A172 (cell line): Measurements from ENCODE around the gene C17orf100. TPM values are rescaled to one million over a fixed set of nuclear protein-coding genes. Genes with fewer than 3 reads are reported as not detected.
"Not testable (repeated sequence)": the region's sequence is repeated elsewhere in the genome, so short reads cannot be mapped to it uniquely, and the experiment has no call there.

Source experiments
- DNase-seq: peaks from one replicate; pipeline ENCODE4 v3.0.0-alpha.2; 2015; ENCODE audit warnings: low spot score
- total RNA-seq: library from RNA; depleted of rRNA; stranded (reverse); fragments of >200 nt; shearing (Covaris generic); gene quantifications from 2 replicates; pipeline ENCODE4 v1.2.3, GENCODE V29; 2014

The C17orf100 gene
- total RNA-seq, 1 experiment from 2014 or later: 0.24 TPM

DNA sequence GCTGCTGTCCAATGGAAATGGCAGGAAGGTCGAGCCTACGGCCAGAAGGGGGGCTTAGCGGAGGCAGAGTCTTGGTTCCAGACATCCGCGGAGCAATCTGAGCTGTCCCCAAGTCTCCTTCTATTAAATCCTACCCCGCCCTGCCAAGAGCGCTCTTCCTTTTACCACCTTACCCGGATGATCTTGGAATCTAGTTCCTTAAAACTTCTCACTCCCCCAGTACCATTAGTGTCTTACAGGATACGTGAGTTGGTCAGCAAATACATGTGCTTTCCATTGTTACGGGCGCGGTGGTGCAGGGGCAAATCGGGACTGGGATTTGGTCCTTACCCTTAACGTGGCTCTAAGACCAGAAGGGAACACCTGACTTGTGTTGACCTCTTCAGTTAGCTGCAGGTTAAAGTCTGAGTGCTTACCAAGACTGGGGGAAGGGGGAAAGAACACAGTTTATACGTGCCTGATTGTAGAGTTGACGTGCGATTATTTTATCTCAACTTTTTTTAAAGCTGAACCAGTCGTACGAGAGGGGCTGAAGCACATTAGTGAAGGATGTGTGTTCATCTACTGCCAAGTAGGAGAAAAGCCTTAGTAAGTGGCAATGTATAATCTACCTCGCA lies 10.2 kb upstream of the C17orf100 start:
- DNase-seq: peak; percentile 54

DNA sequence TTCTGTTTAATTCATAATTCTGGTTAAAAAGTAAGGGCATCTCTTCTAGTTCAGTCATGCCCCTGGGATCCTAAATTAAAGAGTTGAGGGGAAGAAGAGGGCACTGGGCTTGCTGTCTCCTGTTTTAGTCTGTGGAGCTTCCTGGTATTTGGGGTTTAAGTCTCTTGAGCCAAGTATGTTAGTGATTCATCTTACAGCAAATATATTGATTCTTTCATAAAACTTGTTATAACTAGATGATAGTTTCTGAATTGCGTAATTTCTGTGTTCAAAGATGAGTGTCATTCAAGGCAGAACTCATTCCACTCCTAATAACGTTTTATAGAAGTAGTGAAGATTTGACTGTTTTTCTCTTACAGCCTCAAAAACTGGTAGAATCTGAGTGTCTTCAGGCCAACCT lies 9.0 kb upstream of the C17orf100 start:
- no peak for DNase-seq

GRCh38 chr17:6643451-6644125 lies 8.0 kb upstream of the C17orf100 start:
- no peak for DNase-seq

DNA sequence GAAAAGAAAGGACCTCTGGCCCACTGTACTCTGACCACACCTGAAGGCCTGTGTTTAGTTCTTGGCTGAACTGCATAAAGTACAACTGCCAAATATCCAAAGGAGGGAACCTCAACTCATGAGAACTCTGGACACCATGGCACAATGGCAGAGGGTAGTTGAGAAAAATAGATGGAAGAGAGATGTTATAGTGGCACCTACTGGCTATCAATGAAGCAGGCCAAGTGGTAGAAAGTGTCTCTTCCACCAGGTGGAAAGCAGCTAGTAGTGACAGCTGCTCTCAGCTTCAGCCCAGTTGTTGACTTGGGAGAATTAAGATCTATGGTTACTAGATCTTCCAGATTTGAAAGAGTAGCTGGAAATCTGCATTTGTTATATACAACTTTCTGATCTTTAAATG lies 3.4 kb upstream of the C17orf100 start:
- DNase-seq: peak; percentile 25

DNA sequence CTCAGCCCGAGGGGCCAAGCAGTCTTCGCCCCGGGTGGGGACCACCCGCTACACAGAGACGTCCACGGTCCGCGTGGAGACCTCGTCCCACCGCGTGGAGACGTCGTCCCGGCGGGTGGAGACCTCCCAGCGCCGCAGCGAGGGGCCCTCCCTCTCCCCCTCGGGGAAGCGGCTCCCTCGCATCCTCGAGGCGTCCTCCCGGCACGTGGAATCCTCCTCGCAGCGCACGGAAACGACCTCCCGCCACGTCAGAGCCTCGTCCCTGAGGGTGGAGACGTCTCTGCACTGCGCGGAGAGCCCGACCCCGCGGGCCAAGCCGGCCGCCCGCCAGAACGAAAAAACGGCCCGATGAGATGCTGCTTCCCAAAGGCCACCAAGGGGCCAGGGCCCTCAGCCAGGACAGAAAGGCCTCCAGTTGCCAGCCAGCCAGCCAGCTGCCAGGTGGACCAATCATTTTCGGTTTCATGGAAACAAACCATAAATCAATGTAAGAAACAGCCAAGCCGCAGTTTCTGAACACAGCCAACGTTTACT lies 424 bp downstream of the C17orf100 start:
- no peak for DNase-seq

DNA sequence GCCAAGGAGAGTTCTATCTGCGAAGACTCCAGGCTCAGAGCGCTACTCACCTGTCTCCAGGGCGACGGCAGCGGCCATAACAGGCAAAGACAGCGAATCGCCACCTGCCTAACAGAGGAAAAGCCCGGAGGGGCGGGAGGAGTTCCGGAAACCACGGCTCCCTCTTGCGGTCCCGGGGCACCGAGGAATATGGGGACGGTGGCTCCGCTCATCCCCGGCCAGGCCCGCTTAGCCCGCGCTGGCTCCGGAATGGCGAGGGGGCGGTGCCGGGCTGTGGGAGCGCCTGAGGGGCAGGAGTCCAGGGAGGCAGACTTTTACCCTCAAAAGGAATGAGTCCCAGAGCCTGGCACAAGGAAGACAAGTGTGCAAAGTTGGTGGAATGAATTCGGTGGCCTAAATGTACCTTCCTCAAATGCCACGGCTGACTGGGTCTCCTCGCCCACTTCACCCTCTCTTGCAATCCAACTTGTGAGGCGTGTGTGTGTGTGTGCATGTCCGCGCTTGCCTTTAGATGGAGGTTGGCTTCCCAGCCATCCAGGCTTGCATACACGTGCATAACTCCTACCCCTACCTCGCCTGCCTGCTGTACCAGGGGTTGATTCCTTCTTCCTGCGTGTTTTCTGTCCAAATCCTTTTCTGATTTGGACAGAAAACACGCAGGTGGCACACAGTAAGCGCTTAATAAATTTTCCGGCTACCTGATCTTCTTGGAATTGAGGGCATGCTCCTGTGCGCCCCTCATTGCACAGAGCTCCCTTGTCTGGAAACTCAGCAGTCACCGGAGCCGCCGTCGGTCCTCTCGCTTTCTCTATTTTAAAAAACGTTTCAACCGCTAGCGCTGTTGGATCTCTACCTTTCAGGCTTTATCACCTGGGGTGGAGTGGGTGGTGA lies 3.5 kb downstream of the C17orf100 start:
- no peak for DNase-seq

GRCh38 chr17:6655732-6656361 lies 4.3 kb downstream of the C17orf100 start:
- not testable (repeated sequence) for DNase-seq

- DNase-seq: not testable (repeated sequence)
Measured at GRCh38 chr17:6656797-6657632, 5.5 kb downstream of the C17orf100 start.

- DNase-seq: no peak
Measured at GRCh38 chr17:6657633-6658287, 6.2 kb downstream of the C17orf100 start.

DNA sequence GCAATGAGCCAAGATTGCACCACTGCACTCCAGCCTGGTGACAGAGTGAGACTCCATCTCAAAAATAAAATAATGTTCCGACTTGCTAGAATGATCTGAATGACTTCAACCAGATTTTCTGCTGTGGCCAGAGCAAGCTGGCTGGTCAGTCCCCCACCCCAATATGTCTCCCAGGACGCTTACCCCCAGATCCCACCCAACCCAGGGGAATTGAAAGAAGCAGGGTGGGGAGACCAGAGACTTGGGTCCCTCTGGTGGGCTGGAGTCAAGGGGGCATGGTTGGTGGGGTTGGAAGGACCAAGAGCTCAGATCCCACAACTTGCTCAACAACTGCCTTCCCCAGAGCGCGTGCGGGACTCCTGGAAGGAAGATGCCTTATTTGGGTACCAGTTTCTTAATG lies 6.8 kb downstream of the C17orf100 start:
- not testable (repeated sequence) for DNase-seq

GRCh38 chr17:6660101-6660500 lies 8.5 kb downstream of the C17orf100 start:
- no peak for DNase-seq

DNA sequence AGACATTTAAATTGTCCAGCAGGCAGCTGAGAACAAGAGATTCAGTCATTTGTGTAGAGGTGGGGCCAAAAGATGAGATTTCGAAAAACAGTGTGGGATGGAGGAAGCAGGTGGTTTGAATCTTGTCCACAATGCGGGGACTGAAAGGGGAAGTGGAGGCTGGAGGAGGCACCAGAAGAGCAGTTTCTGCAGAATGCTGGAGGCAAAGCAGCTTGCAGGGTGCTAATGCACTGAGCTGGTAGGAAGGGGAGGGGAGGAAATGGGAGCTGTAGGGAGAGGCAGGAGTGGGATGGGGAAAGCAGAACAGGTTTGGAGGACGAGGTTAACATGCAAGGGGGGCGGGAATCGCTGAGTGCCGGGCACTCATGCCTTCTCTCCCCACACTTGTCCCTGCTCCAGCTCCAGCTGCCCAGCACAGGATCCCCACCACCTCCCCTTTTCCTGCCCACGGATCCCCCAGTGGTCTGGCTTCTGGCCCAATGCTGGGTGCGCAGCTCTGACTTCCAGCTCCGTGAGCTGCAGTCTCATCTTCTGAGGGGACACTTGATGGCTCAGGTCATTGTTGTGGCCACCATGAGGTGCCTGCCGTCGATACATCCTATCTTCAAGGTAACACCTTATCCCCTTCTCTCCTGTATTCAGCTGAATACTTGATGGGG lies 9.4 kb downstream of the C17orf100 start:
- no peak for DNase-seq

DNA sequence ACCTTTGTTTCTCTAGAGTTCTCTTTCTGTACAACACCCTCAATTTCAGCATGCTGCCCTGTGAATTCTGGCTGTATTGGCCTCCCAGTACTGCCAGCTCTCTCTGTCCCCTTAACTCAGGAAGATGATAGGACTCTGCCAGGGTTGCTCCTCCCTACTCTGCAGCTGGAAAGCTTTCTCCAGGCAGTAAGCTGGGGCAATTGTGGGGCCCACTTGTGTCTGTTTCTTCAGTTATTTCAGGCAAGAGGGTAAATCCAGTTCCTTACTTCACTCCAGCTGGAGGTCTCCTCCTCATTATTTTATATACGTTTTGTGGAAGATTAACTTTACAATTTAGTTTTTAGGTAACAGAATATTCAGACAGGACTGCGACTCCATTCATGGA lies 9.9 kb downstream of the C17orf100 start:
- no peak for DNase-seq

DNA sequence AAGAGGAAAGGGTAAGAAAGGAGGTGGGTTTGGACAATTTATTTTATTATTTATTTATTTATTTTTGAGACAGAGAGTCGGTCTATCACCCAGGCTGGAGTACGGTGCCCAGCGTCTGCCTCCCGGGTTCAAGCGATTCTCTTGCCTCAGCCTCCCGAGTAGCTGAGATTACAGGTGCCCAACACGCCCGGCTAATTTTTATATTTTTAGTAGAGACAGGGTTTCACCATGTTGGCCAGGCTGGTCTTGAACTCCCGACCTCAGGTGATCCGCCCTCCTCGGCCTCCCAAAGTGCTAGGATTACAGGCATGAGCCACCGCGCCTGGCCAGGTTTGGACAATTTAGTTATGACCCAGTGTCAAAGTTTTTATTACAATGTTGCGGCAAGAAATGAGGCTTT lies 11.6 kb downstream of the C17orf100 start:
- not testable (repeated sequence) for DNase-seq

GRCh38 chr17:6666077-6666521 lies 14.5 kb downstream of the C17orf100 start:
- DNase-seq: peak; percentile 75

- DNase-seq: no peak
Measured at GRCh38 chr17:6666557-6666956, 15.0 kb downstream of the C17orf100 start.

DNA sequence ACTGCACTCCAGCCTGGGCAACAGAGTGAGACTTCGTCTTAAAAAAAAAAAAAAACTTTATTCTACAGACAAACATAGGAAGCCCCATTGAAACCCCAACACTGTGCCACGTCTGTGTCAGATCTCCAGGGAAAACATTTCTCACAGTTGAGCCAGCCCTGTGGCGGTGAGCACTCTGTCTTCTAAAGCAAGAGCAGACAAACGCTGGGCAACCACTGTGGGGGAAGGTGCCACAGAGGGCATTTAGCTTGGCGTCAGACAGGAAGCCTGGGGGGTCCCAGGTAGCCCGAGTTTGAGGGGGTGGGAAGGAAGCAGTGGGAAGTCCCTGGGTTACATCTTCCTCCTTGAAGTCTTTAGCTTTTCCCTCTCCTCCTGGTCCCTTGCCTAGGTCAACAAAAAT lies 16.0 kb downstream of the C17orf100 start:
- no peak for DNase-seq

- no peak for DNase-seq
Measured at GRCh38 chr17:6668219-6668618, 16.7 kb downstream of the C17orf100 start.

DNA sequence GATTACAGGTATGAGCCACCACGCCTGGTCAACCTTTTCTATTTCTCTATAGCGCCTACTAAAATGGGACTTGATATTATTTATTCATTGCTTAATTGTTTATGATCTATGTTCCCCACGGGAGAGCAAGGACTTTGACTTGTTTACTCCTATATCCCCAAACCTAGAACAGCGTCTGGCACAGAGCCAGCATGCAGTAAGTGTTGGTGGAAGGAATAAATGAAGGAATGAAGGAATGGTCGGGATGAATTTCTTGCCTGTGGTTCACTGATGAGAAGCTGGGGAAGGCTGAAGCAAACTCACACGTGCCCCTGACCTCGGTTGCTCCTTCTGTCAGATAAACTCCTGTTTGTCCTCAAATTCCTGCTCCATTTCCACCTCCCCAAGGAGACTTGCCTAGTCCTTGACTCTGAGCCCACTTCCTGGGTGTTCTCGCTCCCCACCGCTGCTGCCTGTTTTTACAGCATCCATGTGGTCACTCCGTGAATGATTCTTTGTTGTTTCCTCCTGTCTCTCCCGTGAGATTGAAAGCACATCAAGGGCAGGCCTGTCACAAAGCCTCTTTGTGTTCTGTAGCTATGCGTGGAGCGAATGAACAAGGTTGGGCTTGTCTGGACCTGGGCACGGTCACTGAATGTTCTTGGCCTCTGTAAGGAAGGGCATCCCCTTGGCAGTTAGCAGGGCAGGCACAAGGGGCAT lies 17.3 kb downstream of the C17orf100 start:
- DNase-seq: no peak
